ENCODE measurements around the gene HCLS1.

DNA sequence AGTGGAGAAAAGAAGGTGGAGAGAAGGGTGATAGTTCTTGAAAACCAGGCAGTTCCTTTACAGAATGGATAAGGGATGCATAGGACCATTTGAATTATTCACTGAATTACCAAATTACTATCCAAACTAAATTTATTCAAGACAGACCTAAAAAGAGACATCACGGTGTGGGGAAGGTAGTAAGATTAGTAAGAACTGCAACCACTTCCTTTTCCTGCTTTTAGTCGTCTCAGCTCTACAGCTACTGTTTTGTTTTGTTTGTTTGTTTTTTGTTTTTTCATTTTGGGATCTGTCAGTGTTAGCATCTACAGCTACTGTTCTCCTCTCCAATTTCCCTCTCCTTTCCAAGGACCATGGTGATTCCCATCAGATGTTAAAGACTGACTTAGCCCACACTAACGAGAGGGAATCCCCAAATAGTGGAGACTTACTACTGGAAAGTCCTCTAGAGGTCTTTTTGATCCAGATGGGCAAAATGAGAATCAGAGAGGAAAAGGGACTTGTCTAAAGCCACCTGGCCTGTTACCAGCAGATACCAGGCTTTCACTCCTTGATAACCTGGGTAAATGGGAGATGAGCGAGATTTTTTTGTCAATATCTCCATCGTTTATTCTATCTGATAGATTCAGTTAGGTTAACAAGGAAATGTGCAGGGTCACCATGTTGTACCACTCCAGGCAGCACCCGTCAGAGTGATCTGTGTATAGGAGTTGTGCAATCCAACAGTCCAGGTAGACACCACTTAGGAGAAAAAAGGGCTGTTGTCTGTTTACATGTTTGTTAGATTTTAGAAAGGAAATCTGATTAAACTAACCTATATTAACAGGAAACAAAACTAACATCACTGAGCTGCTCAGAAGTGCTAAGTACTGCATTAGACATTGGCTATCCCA, 6.0 kb downstream of the HCLS1 start:
- TF ChIP-seq CTCF (IDR thresholded peaks at IDR 0.05 in 4 of 5, conservative IDR thresholded peaks at IDR 0.05 in 1 of 5) (no peak), POLR2A (IDR thresholded peaks at IDR 0.05) (no peak)
